ENCODE measurements around the gene NGDN. TPM values are rescaled to one million over a fixed set of nuclear protein-coding genes. Genes with fewer than 3 reads are reported as not detected.
A peak's percentile ranks its signal among the peaks of the same experiment; 100 is the strongest.

The NGDN gene
- total RNA-seq (10 to 100 TPM; 20.4 to 26.9 TPM), polyA plus RNA-seq (10 to 100 TPM; 18.2 to 25.4 TPM)

GRCh38 chr14:23469127-23469905, at the start of gene NGDN:
Gene NGDN (plus strand): TSS chr14:23469703. CDS start chr14:23469716, 13 bp downstream.
- Histone ChIP-seq H3K27me3 (ENCODE audit: control insufficient read depth in 4 of 4, insufficient read depth in 4 of 4, low read length in 3 of 4) (no peaks in the 10 kb centered on the region), H3K9ac (ENCODE audit: low read depth in 1 of 2, low read length in 2 of 2) (peak within 1 kb of the TSS; percentile 99), H3K36me3 (ENCODE audit: control insufficient read depth in 4 of 4, insufficient read depth in 3 of 4, low read depth in 1 of 4, low read length in 3 of 4) (peaks cover 0 to 28% (median 9%) of the 10 kb centered on the region in 4 donors), H3K9me3 (ENCODE audit: control insufficient read depth in 4 of 4, low read length in 3 of 4) (no peaks in the 10 kb centered on the region), H3K27ac (ENCODE audit: low read depth in 1 of 2, low read length in 2 of 2) (peak within 1 kb of the TSS; percentile 79 to 85), H3K4me3 (ENCODE audit: low read depth in 1 of 3, low read length in 3 of 3) (peak within 1 kb of the TSS; percentile 78 to 100 (median 99)), H3K4me1 (ENCODE audit: control insufficient read depth in 4 of 4, insufficient read depth in 4 of 4, low read length in 3 of 4) (peaks cover 0 to 9% (median 6%) of the 10 kb centered on the region in 4 donors)
- 3% methylated on average over 41 of the region's 41 CpGs for WGBS
- TF ChIP-seq RXRA (IDR thresholded peaks at IDR 0.05) (peak in 1 of 2 donors; percentile 18), REST (IDR thresholded peaks at IDR 0.05) (peak; percentile 39), FOXA2 (IDR thresholded peaks at IDR 0.05) (no peak), CTCF (IDR thresholded peaks at IDR 0.05; ENCODE audit: low read depth, low read length, missing input control) (peak; percentile 84), HNF4A (conservative IDR thresholded peaks at IDR 0.05) (peak in 1 of 2 donors; percentile 16), NR2F2 (IDR thresholded peaks at IDR 0.05) (no peak), MAX (IDR thresholded peaks at IDR 0.05) (peak; percentile 68), EGR1 (IDR thresholded peaks at IDR 0.05; ENCODE audit: low read depth in 2 of 2) (peak in 1 of 2 donors; percentile 60), YY1 (IDR thresholded peaks at IDR 0.05) (peak; percentile 99), FOXA1 (IDR thresholded peaks at IDR 0.05) (peak; percentile 55), ZBTB33 (IDR thresholded peaks at IDR 0.05) (peak; percentile 76), GABPA (IDR thresholded peaks at IDR 0.05 in 1 of 2, conservative IDR thresholded peaks at IDR 0.05 in 1 of 2) (peak; percentile 100), SP1 (IDR thresholded peaks at IDR 0.05) (peak; percentile 99), HNF4G (IDR thresholded peaks at IDR 0.05) (no peak), RAD21 (IDR thresholded peaks at IDR 0.05) (peak; percentile 59 to 67), ATF3 (IDR thresholded peaks at IDR 0.05) (peak; percentile 18), TAF1 (conservative IDR thresholded peaks at IDR 0.05) (peak; percentile 75), JUND (IDR thresholded peaks at IDR 0.05) (no peak)
- peak; percentile 92 for DNase-seq (ENCODE audit: low spot score)

Data from liver (tissue), 9 donors.